OCI-LY3 (cell line): ENCODE results near the gene KLB.

Source experiments
- EZH2phosphoT487 ChIP-seq: fragments of 200-600 bp; shearing (Covaris generic); IDR thresholded peaks from 2 replicates; pipeline ENCODE4 v1.6.1; 2018; ENCODE audit warnings: antibody characterized with exemption, mixed run types, low read depth
- TF ChIP-seq, protein P1 (sequence below): fragments of 200-600, 300-600 bp; sonication (generic); IDR thresholded peaks from 2 replicates; pipeline ENCODE4 v1.5.1; 2014; ENCODE audit warnings: antibody characterized with exemption, low read length, low read depth

DNA sequence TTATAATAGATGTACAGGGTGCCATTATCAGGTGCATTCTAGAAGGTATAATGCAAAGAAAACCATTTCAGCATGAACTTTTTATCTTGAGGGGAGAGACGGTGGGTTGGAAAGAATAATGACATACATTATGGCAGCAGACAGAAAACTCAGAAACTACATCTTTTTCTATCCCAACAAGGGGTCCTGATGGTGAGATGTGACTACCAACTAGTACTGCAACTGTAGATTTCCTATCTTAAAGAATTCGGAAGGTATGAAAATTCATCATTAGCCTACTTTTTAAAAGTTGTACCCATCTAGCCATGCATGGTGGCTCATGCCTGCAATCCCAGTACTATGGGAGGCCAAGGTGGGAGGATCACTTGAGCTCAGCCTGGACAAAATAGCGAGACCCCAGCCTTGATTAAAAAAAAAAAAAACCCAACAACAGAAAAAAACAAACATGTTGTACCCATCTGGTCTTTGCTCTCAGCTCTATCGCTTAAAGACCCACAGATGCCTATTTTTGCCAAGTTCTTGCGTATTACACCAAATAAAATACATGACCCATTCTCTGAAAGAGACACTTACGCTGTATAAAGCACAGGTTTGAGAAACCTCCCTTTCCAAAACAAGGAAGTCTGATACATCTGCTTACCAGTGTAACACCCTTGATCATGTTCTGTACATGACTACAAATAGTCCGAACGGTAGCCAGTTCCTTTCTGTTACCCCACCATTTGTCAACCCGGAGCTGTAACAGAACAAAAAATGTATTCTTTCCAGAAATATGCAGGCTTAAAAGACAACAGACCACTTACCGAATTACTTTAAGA lies 50.4 kb downstream of the KLB start:
- TF ChIP-seq, protein P1, sequence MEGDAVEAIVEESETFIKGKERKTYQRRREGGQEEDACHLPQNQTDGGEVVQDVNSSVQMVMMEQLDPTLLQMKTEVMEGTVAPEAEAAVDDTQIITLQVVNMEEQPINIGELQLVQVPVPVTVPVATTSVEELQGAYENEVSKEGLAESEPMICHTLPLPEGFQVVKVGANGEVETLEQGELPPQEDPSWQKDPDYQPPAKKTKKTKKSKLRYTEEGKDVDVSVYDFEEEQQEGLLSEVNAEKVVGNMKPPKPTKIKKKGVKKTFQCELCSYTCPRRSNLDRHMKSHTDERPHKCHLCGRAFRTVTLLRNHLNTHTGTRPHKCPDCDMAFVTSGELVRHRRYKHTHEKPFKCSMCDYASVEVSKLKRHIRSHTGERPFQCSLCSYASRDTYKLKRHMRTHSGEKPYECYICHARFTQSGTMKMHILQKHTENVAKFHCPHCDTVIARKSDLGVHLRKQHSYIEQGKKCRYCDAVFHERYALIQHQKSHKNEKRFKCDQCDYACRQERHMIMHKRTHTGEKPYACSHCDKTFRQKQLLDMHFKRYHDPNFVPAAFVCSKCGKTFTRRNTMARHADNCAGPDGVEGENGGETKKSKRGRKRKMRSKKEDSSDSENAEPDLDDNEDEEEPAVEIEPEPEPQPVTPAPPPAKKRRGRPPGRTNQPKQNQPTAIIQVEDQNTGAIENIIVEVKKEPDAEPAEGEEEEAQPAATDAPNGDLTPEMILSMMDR = no peak
- no peak for TF ChIP-seq EZH2phosphoT487
